Stromal cell of bone marrow (primary cell): Measurements from ENCODE around the gene CACTIN.
"Not testable (repeated sequence)": the region's sequence is repeated elsewhere in the genome, so short reads cannot be mapped to it uniquely, and the experiment has no call there.

Experiments
- DNase-seq: peaks from one replicate; pipeline ENCODE4 v3.0.0-alpha.2; 2012; ENCODE audit warnings: low read depth

Gene CACTIN

GRCh38 chr19:3586707-3587346 is 39.8 kb downstream of the CACTIN start:
- DNase-seq: no peak

GRCh38 chr19:3586127-3586626 is 40.4 kb downstream of the CACTIN start:
- no peak for DNase-seq

DNA sequence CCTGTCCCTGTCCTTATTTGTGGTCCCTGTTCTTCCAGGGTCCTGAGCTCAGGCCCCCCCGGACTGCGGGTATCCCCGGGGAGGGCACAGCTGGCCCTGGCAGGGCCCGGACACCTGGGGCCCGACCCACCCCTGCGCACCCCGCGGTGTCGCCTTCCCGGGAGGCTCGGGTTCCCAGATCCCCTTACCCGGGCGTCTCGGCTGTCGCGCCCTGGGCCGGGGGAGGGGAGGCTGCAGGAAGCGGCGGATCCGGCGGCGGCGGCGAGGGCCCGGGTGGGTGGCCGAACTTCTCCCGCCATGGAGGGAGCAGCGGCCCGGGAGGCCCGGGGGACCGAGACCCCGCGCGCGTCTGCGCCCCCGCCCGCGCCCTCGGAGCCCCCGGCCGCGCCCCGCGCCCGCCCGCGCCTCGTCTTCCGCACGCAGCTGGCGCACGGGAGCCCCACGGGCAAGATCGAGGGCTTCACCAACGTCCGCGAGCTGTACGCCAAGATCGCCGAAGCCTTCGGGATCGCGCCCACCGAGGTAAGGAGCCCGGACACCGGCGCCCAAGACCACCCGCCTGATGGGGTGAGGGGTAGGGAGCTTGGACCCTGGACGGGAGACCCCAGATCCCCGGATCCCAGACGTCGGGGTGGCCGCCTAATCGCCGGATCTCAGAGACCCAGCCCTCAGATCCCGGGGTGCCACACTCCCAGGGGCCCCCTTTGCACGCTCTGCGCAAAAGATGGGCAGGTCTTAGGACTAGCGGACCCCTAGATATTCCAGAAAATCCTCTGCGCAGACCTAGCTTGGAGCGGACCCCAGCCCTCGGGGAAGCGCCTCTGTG is 41.1 kb downstream of the CACTIN start, which contains the start of gene GIPC3:
Gene GIPC3, plus strand, starts transcription at position 178 of the 826 bp plus-strand sequence. Its CDS starts 120 bp downstream, at position 298.
- no peak for DNase-seq

- not testable (repeated sequence) for DNase-seq
Observed at GRCh38 chr19:3584036-3584802, 42.4 kb downstream of the CACTIN start.

GRCh38 chr19:3581792-3582191 is 44.8 kb downstream of the CACTIN start:
- not testable (repeated sequence) for DNase-seq

DNA sequence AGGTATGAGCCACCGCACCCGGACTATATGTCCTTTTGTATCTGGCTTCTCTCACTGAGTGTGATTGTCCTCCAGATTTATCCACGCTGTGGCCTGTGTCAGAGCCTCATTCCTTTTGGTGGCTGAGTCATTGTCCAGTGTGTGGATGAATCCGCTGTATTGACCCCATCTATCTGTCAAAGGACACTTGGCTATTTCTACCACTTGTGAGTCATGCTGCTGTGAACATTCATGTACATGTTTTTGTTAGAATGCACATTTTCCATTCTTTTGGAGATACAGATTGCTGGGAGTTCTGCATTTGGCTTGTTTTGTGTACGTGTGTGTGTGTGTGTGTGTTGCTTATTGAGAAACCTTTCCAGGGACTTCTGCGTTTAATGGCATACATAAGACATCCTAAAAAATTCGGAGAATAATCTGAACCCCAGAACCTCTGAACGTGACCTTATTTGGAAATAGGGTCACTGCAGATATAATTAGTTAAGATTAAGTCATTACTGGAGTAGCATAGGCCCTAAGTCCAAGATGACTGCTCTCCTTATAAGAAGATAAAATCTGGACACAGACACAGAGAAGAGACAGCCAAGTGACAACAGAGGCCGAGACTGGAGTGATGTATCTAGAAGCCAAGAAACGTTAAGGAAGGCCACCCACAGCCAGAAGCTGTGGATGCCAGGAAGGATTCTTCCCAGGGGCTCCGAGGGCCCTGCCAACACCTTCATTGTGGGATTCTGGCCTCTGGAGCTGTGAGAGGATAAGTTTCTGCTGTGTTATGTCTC is 46.2 kb downstream of the CACTIN start:
- DNase-seq: peak; percentile 94

DNA sequence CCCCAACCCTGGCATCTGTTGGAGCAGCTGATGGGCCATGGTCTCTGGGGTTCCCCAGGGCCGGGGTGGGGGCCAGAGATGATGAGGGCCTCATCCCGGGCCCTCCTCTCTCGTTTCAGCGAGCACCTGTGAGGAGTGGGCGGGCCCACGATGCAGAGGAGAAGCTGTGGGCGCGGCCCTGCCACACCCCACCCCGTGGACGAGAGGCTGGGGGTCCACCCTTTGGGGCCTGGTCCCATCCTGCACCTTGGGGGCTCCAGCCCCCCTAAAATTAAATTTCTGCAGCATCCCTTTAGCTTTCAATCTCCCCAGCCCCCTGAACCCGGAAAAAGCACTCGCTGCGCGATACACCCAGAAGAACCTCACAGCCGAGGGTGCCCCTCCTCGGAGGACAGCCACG is 48.2 kb downstream of the CACTIN start:
- no peak for DNase-seq

DNA sequence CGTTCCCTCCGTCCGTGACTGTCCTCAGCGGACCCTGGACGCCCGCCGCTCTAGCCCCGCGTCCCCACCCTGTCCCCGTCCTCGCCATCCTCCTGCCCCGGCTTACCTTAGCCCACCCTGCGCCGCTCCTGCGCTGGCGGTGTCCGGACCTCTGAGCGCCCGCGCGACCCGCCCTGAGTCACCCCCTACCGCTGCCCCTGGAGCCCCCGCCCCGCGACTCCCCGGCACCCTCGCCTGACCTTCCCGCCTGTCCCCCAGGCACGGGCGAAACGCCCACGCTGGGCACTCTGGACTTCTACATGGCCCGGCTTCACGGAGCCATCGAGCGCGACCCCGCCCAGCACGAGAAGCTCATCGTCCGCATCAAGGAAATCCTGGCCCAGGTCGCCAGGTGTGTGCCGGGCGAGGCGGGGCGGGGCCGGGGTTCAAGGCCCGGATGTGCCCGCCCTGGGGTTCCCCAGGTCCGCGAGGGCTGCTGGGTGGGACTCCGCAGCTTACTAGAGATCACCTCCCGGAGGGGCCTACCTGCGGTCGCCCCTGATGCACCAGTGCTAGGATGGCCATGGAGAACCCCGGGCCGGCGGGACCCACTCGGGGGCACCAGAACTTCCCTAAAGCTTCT is 48.8 kb downstream of the CACTIN start:
- DNase-seq: no peak

DNA sequence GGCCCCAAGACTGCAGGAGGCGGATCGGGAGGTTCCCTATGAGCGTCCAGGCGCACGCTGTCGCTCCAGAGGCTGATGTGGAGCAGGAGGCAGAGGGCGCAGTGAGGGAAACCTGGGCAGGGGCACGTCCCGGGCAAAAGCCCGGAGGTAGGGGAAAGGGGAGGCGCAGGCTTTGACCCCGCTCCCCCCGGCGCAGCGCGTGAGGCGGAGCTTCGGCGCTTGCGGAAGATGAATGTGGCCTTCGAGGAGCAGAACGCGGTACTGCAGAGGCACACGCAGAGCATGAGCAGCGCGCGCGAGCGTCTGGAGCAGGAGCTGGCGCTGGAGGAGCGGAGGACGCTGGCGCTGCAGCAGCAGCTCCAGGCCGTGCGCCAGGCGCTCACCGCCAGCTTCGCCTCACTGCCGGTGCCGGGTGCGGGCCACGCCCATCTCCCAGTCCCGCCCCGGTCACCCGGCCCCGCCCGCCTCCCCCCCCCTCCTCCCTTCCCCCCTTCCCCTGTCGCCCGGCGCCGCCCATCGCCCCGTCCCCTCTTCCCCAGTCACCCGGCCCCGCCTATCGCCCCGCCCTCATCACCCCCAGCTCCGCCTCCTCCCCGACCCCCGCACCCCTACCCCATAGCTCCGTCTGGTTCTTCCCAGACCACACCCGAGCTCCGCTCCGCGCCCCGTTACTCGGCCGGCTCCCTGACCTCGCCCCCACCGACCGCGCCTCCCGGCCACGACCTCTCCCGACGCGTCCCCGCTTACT is 49.7 kb downstream of the CACTIN start:
- no peak for DNase-seq

GRCh38 chr19:3575949-3576673 is 50.5 kb downstream of the CACTIN start:
- no peak for DNase-seq

- DNase-seq: no peak
Observed at GRCh38 chr19:3575260-3575741, 51.3 kb downstream of the CACTIN start.

DNA sequence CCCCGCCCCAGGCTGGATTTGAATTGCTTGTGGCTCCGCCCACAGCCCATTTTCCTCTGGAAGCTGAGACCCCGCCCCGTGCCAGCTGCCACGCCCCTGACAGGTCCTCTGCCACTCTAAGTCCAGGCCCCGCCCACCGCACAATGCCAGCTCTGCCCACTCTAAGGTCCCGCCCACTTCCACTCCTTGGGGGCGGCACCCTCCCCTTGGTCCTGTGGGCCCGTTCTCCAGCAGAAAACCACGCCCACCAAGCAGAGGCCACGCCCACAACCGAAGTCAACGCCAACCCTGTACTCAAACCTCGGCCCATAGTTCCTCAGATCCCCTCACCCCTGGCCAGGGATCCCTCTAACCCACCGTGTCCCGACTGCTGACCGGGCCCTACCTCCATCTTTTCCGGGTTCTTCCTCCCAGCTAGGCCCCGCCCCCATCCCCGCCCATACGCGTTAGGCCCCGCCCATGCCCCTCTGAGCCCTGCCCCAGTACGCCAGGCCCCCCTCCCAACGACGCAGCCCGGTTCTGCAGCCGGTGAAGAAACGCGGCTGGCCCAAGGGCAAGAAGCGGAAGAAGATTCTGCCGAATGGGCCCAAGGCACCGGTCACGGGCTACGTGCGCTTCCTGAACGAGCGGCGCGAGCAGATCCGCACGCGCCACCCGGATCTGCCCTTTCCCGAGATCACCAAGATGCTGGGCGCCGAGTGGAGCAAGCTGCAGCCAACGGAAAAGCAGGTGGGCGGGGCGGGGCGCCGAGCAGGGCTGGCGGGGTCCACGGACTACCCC is 52.5 kb downstream of the CACTIN start:
- DNase-seq: peak; percentile 81

GRCh38 chr19:3573162-3573857 is 53.3 kb downstream of the CACTIN start:
- DNase-seq: no peak

- DNase-seq: no peak
Observed at GRCh38 chr19:3572855-3573161, 53.8 kb downstream of the CACTIN start, which contains the start of gene HMG20B. TSS of gene HMG20B (plus strand) at chr19:3572944. CDS start at chr19:3573310, 366 bp downstream.

DNA sequence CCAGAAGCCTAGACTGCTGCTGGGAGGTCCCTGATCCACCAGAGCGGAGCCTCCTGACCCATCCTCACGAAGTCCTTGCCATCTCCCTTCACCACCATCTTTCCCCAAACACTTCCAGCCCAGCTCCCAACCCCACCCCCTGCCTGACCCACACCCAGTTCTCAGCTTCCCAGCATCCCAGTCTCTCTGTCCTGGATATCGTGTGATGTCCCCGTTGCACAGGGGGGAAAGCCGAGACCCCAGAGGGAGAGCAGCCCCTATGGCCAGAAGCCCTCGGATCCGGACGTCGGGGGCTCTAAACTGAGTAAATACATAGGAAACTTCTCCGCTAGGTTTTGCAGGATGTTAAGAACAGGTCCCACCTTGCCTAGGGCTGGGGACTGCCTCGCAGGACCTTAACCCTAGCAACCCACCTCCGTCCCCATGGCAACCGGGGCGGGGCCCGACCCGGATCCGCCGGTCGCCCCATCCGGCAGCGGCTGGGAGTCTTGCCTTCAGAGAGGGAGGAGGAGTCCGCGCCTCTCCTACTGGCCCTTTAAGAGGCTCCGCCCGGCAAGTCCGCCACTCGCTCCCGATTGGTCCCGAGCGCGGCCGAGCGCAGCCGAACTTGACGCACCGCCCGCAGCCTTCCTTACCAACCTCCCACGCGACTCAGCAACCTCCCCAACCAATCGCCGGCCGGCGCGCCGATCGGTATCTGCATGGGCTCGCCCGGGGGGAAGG is 54.3 kb downstream of the CACTIN start:
- peak; percentile 99 for DNase-seq

- DNase-seq: no peak
Observed at GRCh38 chr19:3570606-3571011, 56.0 kb downstream of the CACTIN start.

- not testable (repeated sequence) for DNase-seq
Observed at GRCh38 chr19:3570042-3570441, 56.5 kb downstream of the CACTIN start.

DNA sequence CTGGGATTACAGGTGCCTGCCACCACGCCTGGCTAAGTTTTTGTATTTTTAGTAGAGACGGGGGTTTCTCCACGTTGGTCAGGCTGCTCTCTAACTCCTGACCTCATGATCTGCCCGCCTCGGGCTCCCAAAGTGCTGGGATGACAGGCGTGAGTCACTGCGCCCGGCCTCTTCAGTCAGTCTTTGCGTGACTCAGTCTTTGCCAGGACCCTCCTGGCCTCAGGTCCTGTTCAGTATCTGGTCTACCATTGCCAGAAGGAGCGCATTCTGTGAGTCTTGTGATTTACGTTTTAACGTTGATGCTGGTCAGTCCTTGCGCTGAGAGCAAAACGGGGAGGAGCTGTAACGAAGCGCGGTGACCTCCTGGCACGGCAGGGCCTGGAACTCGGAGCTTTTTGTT is 61.5 kb downstream of the CACTIN start:
- DNase-seq: no peak
